WTC11 (cell line): ENCODE results near the gene COMMD7. TPM values are rescaled to one million over a fixed set of nuclear protein-coding genes. Genes with fewer than 3 reads are reported as not detected.

Source experiments
- ATAC-seq: fragments of 200-7000 bp; cut with Tn5 transposase; 2 replicates; pipeline ENCODE4 v1.10.0; 2021; ENCODE audit warnings: mild to moderate bottlenecking, moderate library complexity
- CTCF ChIA-PET: fragments of 300-600 bp; sonication (Branson Sonifier 250); formaldehyde crosslinking; loops from one replicate; lab custom pipeline; 2021; ENCODE audit warnings: antibody characterized with exemption; lab: Charles Lee
- POLR2A ChIA-PET: fragments of 350-600 bp; sonication (Branson Sonifier 250); formaldehyde crosslinking; loops from one replicate; lab custom pipeline; 2021; ENCODE audit warnings: antibody characterized with exemption; lab: Charles Lee
- DNase-seq: peaks from one replicate; pipeline ENCODE4 v3.0.0; 2021; ENCODE audit warnings: low spot score
- H3K27ac Mint-ChIP-seq: 2 replicates; pipeline ENCODE4 v1.8.0; 2021; ENCODE audit warnings: mixed read lengths
- H3K27me3 Mint-ChIP-seq: 2 replicates; pipeline ENCODE4 v1.8.0; 2021; ENCODE audit warnings: low read depth, mild to moderate bottlenecking, moderate library complexity, mixed read lengths
- H3K36me3 Mint-ChIP-seq: 2 replicates; pipeline ENCODE4 v1.8.0; 2021; ENCODE audit warnings: mixed read lengths
- H3K4me1 Mint-ChIP-seq: 2 replicates; pipeline ENCODE4 v1.8.0; 2022; ENCODE audit warnings: mixed read lengths
- H3K4me3 Mint-ChIP-seq: 2 replicates; pipeline ENCODE4 v1.8.0; 2021; ENCODE audit warnings: mild to moderate bottlenecking, moderate library complexity, mixed read lengths
- H3K9me3 Mint-ChIP-seq: 2 replicates; pipeline ENCODE4 v1.8.0; 2021; ENCODE audit warnings: mixed read lengths
- ESRRA ChIP-seq: sonication (generic); formaldehyde crosslinking; IDR thresholded peaks from 2 replicates; pipeline ENCODE4 v1.8.1; 2022; ENCODE audit warnings: mild to moderate bottlenecking, missing genetic modification reagents, borderline replicate concordance
- ETV6 ChIP-seq: sonication (generic); formaldehyde crosslinking; IDR thresholded peaks from 2 replicates; pipeline ENCODE4 v1.8.1; 2022; ENCODE audit warnings: mild to moderate bottlenecking, missing genetic modification reagents
- FOXK1 ChIP-seq: sonication (generic); formaldehyde crosslinking; IDR thresholded peaks from 2 replicates; pipeline ENCODE4 v1.8.0; 2022; ENCODE audit warnings: mild to moderate bottlenecking, moderate library complexity, missing genetic modification reagents
- GABPB1 ChIP-seq: sonication (generic); formaldehyde crosslinking; IDR thresholded peaks from 2 replicates; pipeline ENCODE4 v1.8.1; 2023; ENCODE audit warnings: mild to moderate bottlenecking, missing genetic modification reagents
- JAZF1 ChIP-seq: fragments of 250-450 bp; sonication (Bioruptor Pico); IDR thresholded peaks from 2 replicates; pipeline ENCODE4 v1.9.0; 2021; ENCODE audit warnings: moderate library complexity, mild to moderate bottlenecking, inconsistent platforms
- JUN ChIP-seq: sonication (generic); formaldehyde crosslinking; IDR thresholded peaks from 2 replicates; pipeline ENCODE4 v1.8.0; 2023; ENCODE audit warnings: mild to moderate bottlenecking, missing genetic modification reagents
- NFE2L1 ChIP-seq: sonication (generic); formaldehyde crosslinking; IDR thresholded peaks from 2 replicates; pipeline ENCODE4 v1.8.1; 2023; ENCODE audit warnings: missing genetic modification reagents
- NFYB ChIP-seq: sonication (generic); formaldehyde crosslinking; conservative IDR thresholded peaks from 2 replicates; pipeline ENCODE4 v1.8.0; 2022; ENCODE audit warnings: low read depth, missing genetic modification reagents
- NR2C2 ChIP-seq: sonication (generic); formaldehyde crosslinking; IDR thresholded peaks from 2 replicates; pipeline ENCODE4 v1.8.0; 2022; ENCODE audit warnings: mild to moderate bottlenecking, missing genetic modification reagents
- OVOL2 ChIP-seq: fragments of 250-450 bp; sonication (Bioruptor Pico); IDR thresholded peaks from 2 replicates; pipeline ENCODE4 v1.9.0; 2021; ENCODE audit warnings: mild to moderate bottlenecking, borderline replicate concordance
- SOX15 ChIP-seq: fragments of 250-450 bp; sonication (Bioruptor Pico); IDR thresholded peaks from 2 replicates; pipeline ENCODE4 v1.9.0; 2021; ENCODE audit warnings: mild to moderate bottlenecking
- ZNF121 ChIP-seq: sonication (generic); formaldehyde crosslinking; IDR thresholded peaks from 2 replicates; pipeline ENCODE4 v1.8.0; 2023; ENCODE audit warnings: missing genetic modification reagents
- ZNF671 ChIP-seq: fragments of 250-450 bp; sonication (Bioruptor Pico); IDR thresholded peaks from 2 replicates; pipeline ENCODE4 v1.8.0; 2021; ENCODE audit warnings: mild to moderate bottlenecking
- total RNA-seq: library from RNA; stranded (reverse); gene quantifications from 3 replicates; pipeline ENCODE4 v1.2.3, GENCODE V29; 2021
- TF ChIP-seq, protein P1 (sequence below): fragments of 200-600 bp; IDR thresholded peaks from 2 replicates; pipeline ENCODE4 v1.8.0; 2022; ENCODE audit warnings: antibody characterized with exemption
- TF ChIP-seq, protein P2 (sequence below): fragments of 250-450 bp; sonication (Bioruptor Pico); IDR thresholded peaks from 2 replicates; pipeline ENCODE4 v1.9.0; 2021; ENCODE audit warnings: mild to moderate bottlenecking
- TF ChIP-seq, protein P3 (sequence below): sonication (generic); formaldehyde crosslinking; IDR thresholded peaks from 2 replicates; pipeline ENCODE4 v1.8.0; 2022; ENCODE audit warnings: missing genetic modification reagents
- TF ChIP-seq, protein P4 (sequence below): sonication (generic); formaldehyde crosslinking; IDR thresholded peaks from 2 replicates; pipeline ENCODE4 v1.8.1; 2022; ENCODE audit warnings: low read depth, mild to moderate bottlenecking, moderate library complexity, missing genetic modification reagents, borderline replicate concordance

The COMMD7 gene
- total RNA-seq, 1 experiment from 2014 or later: 42.3 TPM

DNA sequence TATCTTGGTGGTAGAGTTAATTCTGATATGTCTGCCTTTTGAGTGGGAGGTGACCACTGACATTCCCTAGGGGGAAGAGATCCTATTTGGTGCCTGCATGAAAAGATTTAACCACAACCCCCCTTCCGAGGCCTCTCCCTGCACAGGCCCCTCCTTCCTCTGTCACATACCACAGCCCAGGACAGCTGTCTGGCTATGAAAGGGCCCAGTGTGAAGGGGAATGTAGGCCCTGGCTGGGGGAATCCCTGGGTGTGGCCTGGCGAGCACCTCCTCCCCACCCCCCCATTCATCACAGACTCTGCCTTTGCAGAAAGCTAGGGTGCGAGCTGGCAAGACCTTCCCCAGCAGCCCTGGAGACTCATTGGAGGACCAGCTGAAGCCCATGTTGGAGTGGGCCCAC lies 49.0 kb upstream of the COMMD7 start (continued):
- TF ChIP-seq NR2C2 (CRISPR knock-in tag) (no peak), NFYB (CRISPR knock-in tag) (no peak)

DNA sequence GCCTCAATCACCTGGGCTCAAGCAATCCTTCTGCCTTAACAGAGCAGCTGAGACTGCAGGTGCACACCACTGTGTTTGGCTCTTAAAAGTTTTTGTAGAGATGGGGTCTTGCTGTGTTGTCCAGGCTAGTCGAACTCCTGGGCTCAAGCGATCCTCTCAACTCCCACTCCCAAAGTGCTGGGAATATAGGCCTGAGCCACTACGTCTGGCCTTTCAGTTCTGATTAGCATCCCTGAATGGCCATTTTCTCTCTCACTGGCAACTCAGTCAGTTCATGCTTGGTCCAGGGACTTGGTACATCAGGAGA lies 47.4 kb upstream of the COMMD7 start:
- ChIA-PET CTCF (interaction anchor here (0.6 to 4.2 kb wide), 29 partner anchors 8 to 432 kb away, joined by 3 to 91 read pairs (median 6); partner anchors contain the start of genes C20orf203, COMMD7, EFCAB8 and MAPRE1), POLR2A (interaction anchor here (0.6 to 1.1 kb wide), 4 partner anchors 8 to 206 kb away, joined by 3 to 7 read pairs (median 4); partner anchors contain the start of gene NOL4L)
- Mint-ChIP-seq H3K27me3 (no peaks in the 10 kb centered on the region), H3K4me1 (peaks cover 30% of the 10 kb centered on the region), H3K9me3 (no peaks in the 10 kb centered on the region), H3K4me3 (no peak overlapping the region), H3K27ac (peak overlapping the region; percentile 93), H3K36me3 (peaks cover 98% of the 10 kb centered on the region)
- DNase-seq (no peak), ATAC-seq (no peak)
- TF ChIP-seq ZNF121 (CRISPR knock-in tag) (peak; percentile 83), JUN (no peak)

DNA sequence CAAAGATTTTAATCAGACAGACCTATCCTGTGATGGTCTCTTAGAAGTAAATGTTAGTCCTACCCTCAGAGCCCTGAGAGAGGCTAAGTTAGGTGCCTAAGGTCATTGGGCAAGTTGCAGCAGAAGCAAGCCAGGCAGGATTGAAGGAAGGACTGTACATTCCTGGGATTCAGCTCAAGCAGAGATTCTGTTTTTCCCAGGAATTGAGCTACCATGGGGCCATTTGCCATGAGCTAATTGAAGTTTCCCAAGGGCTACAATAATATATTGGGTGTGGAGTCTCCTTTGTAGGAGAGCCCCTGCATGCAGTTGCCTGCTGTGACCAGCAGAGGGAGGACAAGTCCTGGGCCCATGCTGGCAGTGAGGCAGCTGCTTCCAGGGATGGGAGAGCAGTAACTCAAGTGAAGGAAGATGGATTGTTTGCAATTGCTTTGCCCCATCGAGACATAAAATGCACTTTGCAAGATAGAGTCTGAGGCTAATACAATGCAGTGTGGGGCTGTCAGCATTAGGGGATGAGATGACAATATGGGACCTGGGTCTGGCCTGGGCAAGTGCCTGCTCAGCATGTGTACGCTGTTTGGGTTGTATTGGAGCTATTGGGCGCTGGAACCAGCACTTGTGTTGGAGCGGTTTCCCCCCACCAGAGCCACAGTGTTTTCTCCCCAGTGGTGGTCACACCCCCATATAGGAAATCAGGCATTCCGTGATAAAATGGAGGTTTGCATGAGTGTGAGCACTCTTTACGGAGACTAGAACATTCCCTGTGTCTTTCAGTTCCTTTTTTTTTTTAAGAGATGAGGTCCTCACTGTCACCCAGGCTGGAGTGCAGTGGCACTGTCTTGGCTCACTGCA lies 46.9 kb upstream of the COMMD7 start:
- ChIA-PET CTCF (interaction anchor here (0.5 to 4.2 kb wide), 50 partner anchors 9 to 593 kb away, joined by 3 to 91 read pairs (median 4); partner anchors contain the start of genes C20orf203, COMMD7, EFCAB8 and MAPRE1), POLR2A (interaction anchor here (0.6 to 1.1 kb wide), 6 partner anchors 8 to 205 kb away, joined by 3 to 7 read pairs (median 4); partner anchors contain the start of gene NOL4L)
- DNase-seq (peak; percentile 83), ATAC-seq (peak; percentile 73)
- Mint-ChIP-seq H3K27me3 (no peaks in the 10 kb centered on the region), H3K9me3 (no peaks in the 10 kb centered on the region), H3K27ac (peak overlapping the region; percentile 93), H3K4me3 (no peak overlapping the region), H3K4me1 (peaks cover 30% of the 10 kb centered on the region), H3K36me3 (peaks cover 98% of the 10 kb centered on the region)
- TF ChIP-seq, protein P1, sequence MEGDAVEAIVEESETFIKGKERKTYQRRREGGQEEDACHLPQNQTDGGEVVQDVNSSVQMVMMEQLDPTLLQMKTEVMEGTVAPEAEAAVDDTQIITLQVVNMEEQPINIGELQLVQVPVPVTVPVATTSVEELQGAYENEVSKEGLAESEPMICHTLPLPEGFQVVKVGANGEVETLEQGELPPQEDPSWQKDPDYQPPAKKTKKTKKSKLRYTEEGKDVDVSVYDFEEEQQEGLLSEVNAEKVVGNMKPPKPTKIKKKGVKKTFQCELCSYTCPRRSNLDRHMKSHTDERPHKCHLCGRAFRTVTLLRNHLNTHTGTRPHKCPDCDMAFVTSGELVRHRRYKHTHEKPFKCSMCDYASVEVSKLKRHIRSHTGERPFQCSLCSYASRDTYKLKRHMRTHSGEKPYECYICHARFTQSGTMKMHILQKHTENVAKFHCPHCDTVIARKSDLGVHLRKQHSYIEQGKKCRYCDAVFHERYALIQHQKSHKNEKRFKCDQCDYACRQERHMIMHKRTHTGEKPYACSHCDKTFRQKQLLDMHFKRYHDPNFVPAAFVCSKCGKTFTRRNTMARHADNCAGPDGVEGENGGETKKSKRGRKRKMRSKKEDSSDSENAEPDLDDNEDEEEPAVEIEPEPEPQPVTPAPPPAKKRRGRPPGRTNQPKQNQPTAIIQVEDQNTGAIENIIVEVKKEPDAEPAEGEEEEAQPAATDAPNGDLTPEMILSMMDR: peak; percentile 98
- TF ChIP-seq, protein P2, sequence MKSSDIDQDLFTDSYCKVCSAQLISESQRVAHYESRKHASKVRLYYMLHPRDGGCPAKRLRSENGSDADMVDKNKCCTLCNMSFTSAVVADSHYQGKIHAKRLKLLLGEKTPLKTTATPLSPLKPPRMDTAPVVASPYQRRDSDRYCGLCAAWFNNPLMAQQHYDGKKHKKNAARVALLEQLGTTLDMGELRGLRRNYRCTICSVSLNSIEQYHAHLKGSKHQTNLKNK: no peak
- TF ChIP-seq SOX15 (CRISPR knock-in tag) (no peak), ESRRA (no peak), FOXK1 (no peak), JAZF1 (CRISPR knock-in tag) (no peak), NFE2L1 (no peak), ZNF671 (CRISPR knock-in tag) (peak; percentile 58; the same call in 1 of the 2 replicates), ETV6 (CRISPR knock-in tag) (0 out of 2 replicates have a peak, but pooled peaks have one; percentile 17), OVOL2 (no peak), GABPB1 (CRISPR knock-in tag) (no peak)
- TF ChIP-seq, protein P3, sequence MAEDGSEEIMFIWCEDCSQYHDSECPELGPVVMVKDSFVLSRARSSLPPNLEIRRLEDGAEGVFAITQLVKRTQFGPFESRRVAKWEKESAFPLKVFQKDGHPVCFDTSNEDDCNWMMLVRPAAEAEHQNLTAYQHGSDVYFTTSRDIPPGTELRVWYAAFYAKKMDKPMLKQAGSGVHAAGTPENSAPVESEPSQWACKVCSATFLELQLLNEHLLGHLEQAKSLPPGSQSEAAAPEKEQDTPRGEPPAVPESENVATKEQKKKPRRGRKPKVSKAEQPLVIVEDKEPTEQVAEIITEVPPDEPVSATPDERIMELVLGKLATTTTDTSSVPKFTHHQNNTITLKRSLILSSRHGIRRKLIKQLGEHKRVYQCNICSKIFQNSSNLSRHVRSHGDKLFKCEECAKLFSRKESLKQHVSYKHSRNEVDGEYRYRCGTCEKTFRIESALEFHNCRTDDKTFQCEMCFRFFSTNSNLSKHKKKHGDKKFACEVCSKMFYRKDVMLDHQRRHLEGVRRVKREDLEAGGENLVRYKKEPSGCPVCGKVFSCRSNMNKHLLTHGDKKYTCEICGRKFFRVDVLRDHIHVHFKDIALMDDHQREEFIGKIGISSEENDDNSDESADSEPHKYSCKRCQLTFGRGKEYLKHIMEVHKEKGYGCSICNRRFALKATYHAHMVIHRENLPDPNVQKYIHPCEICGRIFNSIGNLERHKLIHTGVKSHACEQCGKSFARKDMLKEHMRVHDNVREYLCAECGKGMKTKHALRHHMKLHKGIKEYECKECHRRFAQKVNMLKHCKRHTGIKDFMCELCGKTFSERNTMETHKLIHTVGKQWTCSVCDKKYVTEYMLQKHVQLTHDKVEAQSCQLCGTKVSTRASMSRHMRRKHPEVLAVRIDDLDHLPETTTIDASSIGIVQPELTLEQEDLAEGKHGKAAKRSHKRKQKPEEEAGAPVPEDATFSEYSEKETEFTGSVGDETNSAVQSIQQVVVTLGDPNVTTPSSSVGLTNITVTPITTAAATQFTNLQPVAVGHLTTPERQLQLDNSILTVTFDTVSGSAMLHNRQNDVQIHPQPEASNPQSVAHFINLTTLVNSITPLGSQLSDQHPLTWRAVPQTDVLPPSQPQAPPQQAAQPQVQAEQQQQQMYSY (CRISPR knock-in tag): no peak
- TF ChIP-seq, protein P4, sequence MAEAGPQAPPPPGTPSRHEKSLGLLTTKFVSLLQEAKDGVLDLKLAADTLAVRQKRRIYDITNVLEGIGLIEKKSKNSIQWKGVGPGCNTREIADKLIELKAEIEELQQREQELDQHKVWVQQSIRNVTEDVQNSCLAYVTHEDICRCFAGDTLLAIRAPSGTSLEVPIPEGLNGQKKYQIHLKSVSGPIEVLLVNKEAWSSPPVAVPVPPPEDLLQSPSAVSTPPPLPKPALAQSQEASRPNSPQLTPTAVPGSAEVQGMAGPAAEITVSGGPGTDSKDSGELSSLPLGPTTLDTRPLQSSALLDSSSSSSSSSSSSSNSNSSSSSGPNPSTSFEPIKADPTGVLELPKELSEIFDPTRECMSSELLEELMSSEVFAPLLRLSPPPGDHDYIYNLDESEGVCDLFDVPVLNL (CRISPR knock-in tag): no peak
